ENCODE measurements around the gene NUAK1. TPM values are rescaled to one million over a fixed set of nuclear protein-coding genes. Genes with fewer than 3 reads are reported as not detected.
"Not testable (repeated sequence)": the region's sequence is repeated elsewhere in the genome, so short reads cannot be mapped to it uniquely, and the experiment has no call there.

The NUAK1 gene
- total and polyA plus RNA-seq, 7 donors: 7.0 to 102 (median 21.8) TPM

DNA sequence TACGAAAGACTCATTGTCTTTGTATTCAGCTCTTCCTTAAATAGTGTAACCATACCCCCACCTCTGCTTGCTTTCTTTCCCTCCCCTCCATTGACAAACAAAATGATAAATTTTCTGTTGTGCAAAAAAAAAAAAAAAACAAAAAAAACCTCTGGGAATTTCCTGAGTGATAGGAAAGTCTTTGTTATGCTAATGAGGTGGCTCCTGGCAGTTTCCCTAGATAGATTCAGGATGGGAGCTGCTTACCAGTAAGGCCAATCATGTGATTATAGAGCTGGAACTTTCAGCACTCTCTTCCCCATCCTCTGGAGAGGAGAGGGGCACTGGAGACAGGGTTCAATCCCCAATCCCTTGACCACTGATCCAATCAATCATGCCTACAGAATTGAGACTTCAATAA lies 120.5 kb downstream of the NUAK1 start:
- H3K36me3 ChIP-seq (ENCODE audit: insufficient read depth in 1 of 2, low read depth in 1 of 2): no peaks in the 10 kb centered on the region
- H3K4me1 ChIP-seq: no peaks in the 10 kb centered on the region
- intact Hi-C loops (cut with DNase I): no loop called here
- no peak overlapping the region for H3K4me3 ChIP-seq
- H3K27me3 ChIP-seq (ENCODE audit: insufficient read depth in 3 of 3, low read length in 2 of 3): no peaks in the 10 kb centered on the region
- DNase-seq: no peak
- no peak for ATAC-seq
- no peak overlapping the region for H3K27ac ChIP-seq
- H3K9me3 ChIP-seq: no peaks in the 10 kb centered on the region
- TF ChIP-seq, protein P1, sequence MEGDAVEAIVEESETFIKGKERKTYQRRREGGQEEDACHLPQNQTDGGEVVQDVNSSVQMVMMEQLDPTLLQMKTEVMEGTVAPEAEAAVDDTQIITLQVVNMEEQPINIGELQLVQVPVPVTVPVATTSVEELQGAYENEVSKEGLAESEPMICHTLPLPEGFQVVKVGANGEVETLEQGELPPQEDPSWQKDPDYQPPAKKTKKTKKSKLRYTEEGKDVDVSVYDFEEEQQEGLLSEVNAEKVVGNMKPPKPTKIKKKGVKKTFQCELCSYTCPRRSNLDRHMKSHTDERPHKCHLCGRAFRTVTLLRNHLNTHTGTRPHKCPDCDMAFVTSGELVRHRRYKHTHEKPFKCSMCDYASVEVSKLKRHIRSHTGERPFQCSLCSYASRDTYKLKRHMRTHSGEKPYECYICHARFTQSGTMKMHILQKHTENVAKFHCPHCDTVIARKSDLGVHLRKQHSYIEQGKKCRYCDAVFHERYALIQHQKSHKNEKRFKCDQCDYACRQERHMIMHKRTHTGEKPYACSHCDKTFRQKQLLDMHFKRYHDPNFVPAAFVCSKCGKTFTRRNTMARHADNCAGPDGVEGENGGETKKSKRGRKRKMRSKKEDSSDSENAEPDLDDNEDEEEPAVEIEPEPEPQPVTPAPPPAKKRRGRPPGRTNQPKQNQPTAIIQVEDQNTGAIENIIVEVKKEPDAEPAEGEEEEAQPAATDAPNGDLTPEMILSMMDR (IDR thresholded peaks at IDR 0.05): no peak
- 89 to 93% (median 93%) methylated on average over 1 of the region's 1 CpG for WGBS, 3 donors

DNA sequence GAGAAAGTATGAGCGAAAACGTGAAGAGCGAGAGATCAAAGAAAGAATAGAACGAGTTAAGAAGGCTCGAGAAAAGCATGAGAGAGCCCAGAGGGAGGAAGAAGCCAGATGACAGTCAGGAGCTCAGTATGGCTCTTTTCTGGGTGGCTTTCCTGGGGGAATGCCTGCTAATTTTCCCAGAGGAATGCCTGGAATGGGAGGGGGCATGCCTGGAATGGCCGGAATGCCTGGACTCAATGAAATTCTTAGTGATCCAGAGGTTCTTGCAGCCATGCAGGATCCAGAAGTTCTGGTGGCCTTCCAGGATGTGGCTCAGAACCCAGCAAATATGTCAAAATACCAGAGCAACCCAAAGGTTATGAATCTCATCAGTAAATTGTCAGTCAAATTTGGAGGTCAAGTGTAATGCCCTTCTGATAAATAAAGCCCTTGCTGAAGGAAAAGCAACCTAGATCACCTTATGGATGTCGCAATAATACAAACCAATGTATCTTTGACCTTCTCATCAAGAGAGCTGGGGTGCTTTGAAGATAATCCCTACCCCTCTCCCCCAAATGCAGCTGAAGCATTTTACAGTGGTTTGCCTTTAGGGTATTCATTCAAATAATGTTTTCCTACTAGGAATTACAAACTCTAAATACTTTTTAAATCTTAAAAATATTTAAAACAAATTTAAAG lies 122.0 kb downstream of the NUAK1 start:
- H3K36me3 ChIP-seq (ENCODE audit: insufficient read depth in 1 of 2, low read depth in 1 of 2); H3K4me1 ChIP-seq; intact Hi-C loops (cut with DNase I); H3K4me3 ChIP-seq; H3K9me3 ChIP-seq; DNase-seq; H3K27me3 ChIP-seq (ENCODE audit: insufficient read depth in 3 of 3, low read length in 2 of 3); H3K27ac ChIP-seq; ATAC-seq: not testable (repeated sequence)
- WGBS, 3 donors: 86 to 96% (median 88%) methylated on average over 7 of the region's 7 CpGs

GRCh38 chr12:106015646-106016045 lies 123.1 kb downstream of the NUAK1 start:
- H3K27me3 ChIP-seq (ENCODE audit: insufficient read depth in 3 of 3, low read length in 2 of 3): no peaks in the 10 kb centered on the region
- TF ChIP-seq, protein P1 (IDR thresholded peaks at IDR 0.05): no peak
- DNase-seq: no peak
- H3K27ac ChIP-seq: no peak overlapping the region
- H3K4me3 ChIP-seq: no peak overlapping the region
- no peaks in the 10 kb centered on the region for H3K36me3 ChIP-seq (ENCODE audit: insufficient read depth in 1 of 2, low read depth in 1 of 2)
- H3K9me3 ChIP-seq: no peaks in the 10 kb centered on the region
- no peaks in the 10 kb centered on the region for H3K4me1 ChIP-seq
- WGBS, 3 donors: 71 to 81% (median 76%) methylated on average over 12 of the region's 12 CpGs
- ATAC-seq: no peak
- intact Hi-C loops (cut with DNase I): no loop called here

- Histone ChIP-seq H3K27me3 (ENCODE audit: insufficient read depth in 3 of 3, low read length in 2 of 3) (no peaks in the 10 kb centered on the region), H3K27ac (no peak overlapping the region), H3K36me3 (ENCODE audit: insufficient read depth in 1 of 2, low read depth in 1 of 2) (no peaks in the 10 kb centered on the region), H3K4me1 (no peaks in the 10 kb centered on the region), H3K9me3 (no peaks in the 10 kb centered on the region), H3K4me3 (no peak overlapping the region)
- TF ChIP-seq, protein P1 (IDR thresholded peaks at IDR 0.05): no peak
- ATAC-seq (no peak), DNase-seq (no peak)
- WGBS, 3 donors: 92 to 99% (median 97%) methylated on average over 4 of the region's 4 CpGs
- intact Hi-C loops (cut with DNase I): no loop called here
Measured at GRCh38 chr12:106013941-106014340, 124.8 kb downstream of the NUAK1 start.

Other genes with a start within 250 kb of the NUAK1 start
- 10 to 100 TPM; 14.2 to 24.4 (median 19.7) TPM for gene CKAP4, start 109.1 kb upstream of the NUAK1 start, total RNA-seq
- 10 to 100 TPM in 1 of 3 donors, 1 to 10 TPM in 2; 7.6 to 14.7 (median 8.0) TPM for gene CKAP4, start 109.1 kb upstream of the NUAK1 start, polyA plus RNA-seq
- gene TCP11L2, start 163.8 kb upstream of the NUAK1 start, total RNA-seq: 10 to 100 TPM; 26.7 to 63.1 (median 39.0) TPM
- gene TCP11L2, start 163.8 kb upstream of the NUAK1 start, polyA plus RNA-seq: 10 to 100 TPM in 2 of 3 donors, 1 to 10 TPM in 1; 3.9 to 26.0 (median 15.2) TPM
- 10 to 100 TPM in 1 of 4 donors, 1 to 10 TPM in 3; 4.3 to 14.0 (median 8.4) TPM for gene POLR3B, start 218.8 kb upstream of the NUAK1 start, total RNA-seq
- 1 to 10 TPM; 3.6 to 6.7 (median 5.3) TPM for gene POLR3B, start 218.8 kb upstream of the NUAK1 start, polyA plus RNA-seq